HEK293T (cell line): ENCODE data around the gene CLCNKA.
A peak's percentile ranks its signal among the peaks of the same experiment; 100 is the strongest.
"Not testable (repeated sequence)": the region's sequence is repeated elsewhere in the genome, so short reads cannot be mapped to it uniquely, and the experiment has no call there.

ENCODE experiments used
- CTCF ChIA-PET: fragments of 350-600 bp; formaldehyde crosslinking; extraction: SDS; loops from one replicate; lab custom pipeline; 2021; ENCODE audit warnings: antibody characterized with exemption, inconsistent platforms; lab: Yijun Ruan, JAX
- POLR2A ChIA-PET: fragments of 350-600 bp; formaldehyde crosslinking; extraction: SDS; loops from one replicate; lab custom pipeline; 2020; ENCODE audit warnings: antibody characterized with exemption, inconsistent platforms; lab: Yijun Ruan, JAX
- DNase-seq: peaks from one replicate; pipeline ENCODE4 v3.0.0; 2012; ENCODE audit warnings: mixed read lengths; ENCODE audit errors: extremely low spot score
- ARNT ChIP-seq: fragments of 450-650 bp; IDR thresholded peaks from 2 replicates; pipeline ENCODE4 v1.6.1; 2017; ENCODE audit warnings: mild to moderate bottlenecking
- BHLHE40 ChIP-seq: fragments of 450-650 bp; IDR thresholded peaks from 2 replicates; pipeline ENCODE4 v1.6.1; 2016; ENCODE audit warnings: mild to moderate bottlenecking, moderate library complexity, borderline replicate concordance
- CTBP1 ChIP-seq: fragments of 450-650 bp; IDR thresholded peaks from 2 replicates; pipeline ENCODE4 v1.6.1; 2016; ENCODE audit warnings: borderline replicate concordance
- ELF4 ChIP-seq: fragments of 450-650 bp; IDR thresholded peaks from 2 replicates; pipeline ENCODE4 v1.6.1; 2017; ENCODE audit warnings: antibody characterized with exemption
- FOXA1 ChIP-seq: fragments of 450-650 bp; IDR thresholded peaks from 2 replicates; pipeline ENCODE4 v1.6.1; 2016; ENCODE audit warnings: mild to moderate bottlenecking
- FOXK2 ChIP-seq: fragments of 450-650 bp; IDR thresholded peaks from 2 replicates; pipeline ENCODE4 v1.6.1; 2016; ENCODE audit warnings: mild to moderate bottlenecking
- FOXM1 ChIP-seq: fragments of 450-650 bp; IDR thresholded peaks from 2 replicates; pipeline ENCODE4 v1.6.1; 2017; ENCODE audit warnings: mild to moderate bottlenecking, borderline replicate concordance
- HDGF ChIP-seq: fragments of 450-650 bp; IDR thresholded peaks from 2 replicates; pipeline ENCODE4 v1.6.1; 2017; ENCODE audit warnings: antibody characterized with exemption, borderline replicate concordance
- L3MBTL2 ChIP-seq: fragments of 450-650 bp; conservative IDR thresholded peaks from 2 replicates; pipeline ENCODE4 v1.6.1; 2016; ENCODE audit warnings: mild to moderate bottlenecking
- LEF1 ChIP-seq: fragments of 450-650 bp; IDR thresholded peaks from 2 replicates; pipeline ENCODE4 v1.6.1; 2017; ENCODE audit warnings: mild to moderate bottlenecking, borderline replicate concordance
- NFRKB ChIP-seq: fragments of 450-650 bp; IDR thresholded peaks from 2 replicates; pipeline ENCODE4 v1.6.1; 2016; ENCODE audit warnings: mild to moderate bottlenecking, moderate library complexity
- PKNOX1 ChIP-seq: fragments of 450-650 bp; IDR thresholded peaks from 2 replicates; pipeline ENCODE4 v1.6.1; 2016
- SP1 ChIP-seq: fragments of 450-650 bp; IDR thresholded peaks from 2 replicates; pipeline ENCODE4 v1.6.1; 2017
- SUZ12 ChIP-seq: fragments of 450-650 bp; IDR thresholded peaks from 2 replicates; pipeline ENCODE4 v1.6.1; 2016; ENCODE audit warnings: mild to moderate bottlenecking
- TARDBP ChIP-seq: fragments of 450-650 bp; IDR thresholded peaks from 2 replicates; pipeline ENCODE4 v1.6.1; 2016
- ZNF384 ChIP-seq: fragments of 450-650 bp; IDR thresholded peaks from 2 replicates; pipeline ENCODE4 v1.6.1; 2016

CLCNKA gene

GRCh38 chr1:16054598-16055540 is 33.0 kb downstream of the CLCNKA start:
- ChIA-PET CTCF (interaction anchor here (1.2 kb wide), 1 partner anchor 46 kb away, joined by 4 read pairs; no protein-coding TSS in a partner anchor), POLR2A (interaction anchor here (1.2 kb wide), 1 partner anchor 45 kb away, joined by 4 read pairs; no protein-coding TSS in a partner anchor)
- no peak for DNase-seq
- TF ChIP-seq FOXM1 (no peak), FOXA1 (no peak), HDGF (no peak), ZNF384 (no peak), L3MBTL2 (no peak), SUZ12 (no peak), LEF1 (no peak), TARDBP (no peak), CTBP1 (no peak), FOXK2 (no peak), SP1 (no peak), ARNT (no peak), BHLHE40 (no peak), PKNOX1 (no peak), NFRKB (no peak), ELF4 (no peak)

- TF ChIP-seq L3MBTL2 = no peak
- peak; percentile 72 for TF ChIP-seq FOXK2
- DNase-seq = peak; percentile 92
- CTCF ChIA-PET = interaction anchor here (1.3 kb wide), 1 partner anchor 12 kb away, joined by 3 read pairs; no protein-coding TSS in a partner anchor
- POLR2A ChIA-PET = no interaction called here
Measured at GRCh38 chr1:16055613-16056520, 34.0 kb downstream of the CLCNKA start.

DNA sequence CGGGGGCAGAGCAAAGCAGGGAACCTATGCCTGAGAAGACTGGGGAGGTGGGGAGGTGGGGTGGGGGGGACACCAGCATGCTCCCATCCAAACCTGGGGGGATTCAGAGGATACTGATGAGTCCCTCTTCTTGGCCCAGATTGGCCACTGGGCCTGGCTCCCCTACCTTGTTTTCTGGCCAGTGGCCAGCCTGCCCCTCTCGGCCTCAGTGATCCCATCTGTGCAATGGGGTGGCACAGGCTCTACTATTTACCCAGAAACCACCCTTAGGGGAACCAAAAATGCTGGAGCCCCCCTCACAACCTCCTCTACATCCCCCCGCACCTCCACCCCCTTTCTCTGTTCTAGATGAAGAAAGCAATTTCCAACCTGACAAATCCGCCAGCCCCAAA is 34.7 kb downstream of the CLCNKA start:
- POLR2A ChIA-PET, DNase-seq: not testable (repeated sequence)
- CTCF ChIA-PET = interaction anchor here (1.3 kb wide), 1 partner anchor 12 kb away, joined by 3 read pairs; no protein-coding TSS in a partner anchor

DNA sequence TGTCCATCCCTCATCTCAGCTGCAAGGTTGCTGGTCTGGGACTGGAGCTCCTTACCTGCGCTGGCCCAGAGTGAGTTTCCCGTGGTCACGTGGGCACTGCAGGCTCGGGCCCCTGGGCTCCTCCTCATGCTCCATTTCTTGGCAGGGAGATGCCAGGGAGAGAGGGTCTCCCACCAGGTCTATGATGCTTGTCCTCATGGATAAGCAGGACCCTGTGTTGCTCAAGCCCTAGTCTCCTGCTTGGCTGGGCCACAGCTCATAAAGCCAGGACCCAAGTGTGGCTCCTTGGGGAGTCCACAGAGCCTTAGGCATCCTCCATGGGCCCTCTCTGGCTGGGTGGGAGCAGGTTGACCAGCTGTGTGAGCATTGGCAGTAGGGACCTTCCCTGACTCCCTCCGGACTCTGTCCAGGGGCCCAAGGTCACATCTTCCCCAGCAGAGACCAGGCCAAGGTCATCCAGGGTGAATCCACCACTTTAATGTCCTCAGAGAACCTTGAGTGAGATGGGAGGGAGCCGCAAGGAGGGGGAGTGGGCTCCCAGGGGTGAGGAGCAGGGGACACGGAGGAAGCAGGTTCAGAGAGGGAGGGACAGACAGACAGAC is 35.6 kb downstream of the CLCNKA start:
- DNase-seq, POLR2A ChIA-PET: not testable (repeated sequence)
- CTCF ChIA-PET = interaction anchor here (0.8 kb wide), 1 partner anchor 19 kb away, joined by 4 read pairs; no protein-coding TSS in a partner anchor

GRCh38 chr1:16058394-16059120 is 36.7 kb downstream of the CLCNKA start:
- POLR2A ChIA-PET, CTCF ChIA-PET, DNase-seq: not testable (repeated sequence)

GRCh38 chr1:16061266-16061665 is 39.4 kb downstream of the CLCNKA start:
- CTCF ChIA-PET = interaction anchor here (1.4 kb wide), 1 partner anchor 12 kb away, joined by 4 read pairs; the partner anchor contains the start of gene FAM131C
- TF ChIP-seq PKNOX1 (no peak), FOXA1 (no peak), ARNT (no peak), TARDBP (no peak), CTBP1 (no peak), LEF1 (no peak)
- POLR2A ChIA-PET = no interaction called here
- no peak for DNase-seq

DNA sequence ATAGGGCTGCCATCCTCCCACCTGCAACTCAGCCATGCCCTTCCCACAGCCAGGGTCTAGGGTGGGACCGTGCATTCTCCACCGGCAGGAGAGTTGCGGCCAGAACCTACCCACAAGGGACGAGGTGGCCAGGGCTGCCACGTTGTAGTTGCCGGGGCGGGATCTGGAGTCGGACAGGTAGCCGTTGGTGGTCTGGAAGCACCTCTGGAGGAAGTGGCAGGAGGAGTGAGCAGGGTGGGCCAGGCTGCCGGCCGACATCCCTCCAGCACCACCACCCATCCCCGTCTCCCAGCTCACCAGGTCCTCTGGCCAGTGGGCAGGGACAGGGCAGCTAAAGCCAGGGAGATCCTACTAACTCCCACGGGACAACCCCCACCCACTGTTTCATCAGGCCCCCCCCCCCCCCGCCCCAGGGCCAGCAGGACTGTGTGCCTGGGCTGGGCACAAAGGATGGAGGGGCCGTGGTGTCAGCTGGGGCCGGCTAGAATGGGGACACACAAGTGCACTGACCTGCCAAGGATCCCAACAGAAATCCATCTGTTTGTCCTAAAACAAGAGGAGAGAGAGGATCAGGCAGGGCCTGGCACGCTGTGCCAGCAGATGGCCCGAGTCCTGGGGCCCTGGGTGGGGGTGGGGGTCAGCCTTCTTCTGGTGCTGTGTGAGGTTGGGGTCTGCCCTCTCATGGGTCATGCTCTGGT is 40.3 kb downstream of the CLCNKA start:
- DNase-seq, POLR2A ChIA-PET: not testable (repeated sequence)
- CTCF ChIA-PET = interaction anchor here (1.4 kb wide), 1 partner anchor 11 kb away, joined by 4 read pairs; the partner anchor contains the start of gene FAM131C

DNA sequence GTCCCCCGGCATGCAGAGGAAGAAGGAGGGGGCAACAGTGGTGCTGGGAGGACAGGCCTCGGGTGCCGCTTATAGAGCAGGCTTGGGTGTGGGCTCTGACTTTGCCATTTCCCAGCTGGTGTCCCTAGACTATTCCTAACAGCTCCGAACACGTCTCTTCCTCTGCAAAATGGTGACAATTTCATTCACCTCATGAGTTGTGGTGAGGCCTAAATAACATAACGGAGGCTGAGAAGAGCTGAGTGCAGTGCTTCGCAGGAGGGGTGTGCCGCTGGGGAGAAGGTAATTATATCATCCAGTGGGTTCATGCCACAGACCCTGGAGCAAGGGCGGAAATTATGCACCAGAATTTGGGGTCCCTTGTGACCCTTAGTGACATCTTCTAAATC is 40.8 kb downstream of the CLCNKA start:
- CTCF ChIA-PET = interaction anchor here (1.4 kb wide), 1 partner anchor 11 kb away, joined by 4 read pairs; the partner anchor contains the start of gene FAM131C
- DNase-seq, POLR2A ChIA-PET: not testable (repeated sequence)
